ENCODE measurements around the gene RPS6KA5.
"Not testable (repeated sequence)": the region's sequence is repeated elsewhere in the genome, so short reads cannot be mapped to it uniquely, and the experiment has no call there.

Gene RPS6KA5

DNA sequence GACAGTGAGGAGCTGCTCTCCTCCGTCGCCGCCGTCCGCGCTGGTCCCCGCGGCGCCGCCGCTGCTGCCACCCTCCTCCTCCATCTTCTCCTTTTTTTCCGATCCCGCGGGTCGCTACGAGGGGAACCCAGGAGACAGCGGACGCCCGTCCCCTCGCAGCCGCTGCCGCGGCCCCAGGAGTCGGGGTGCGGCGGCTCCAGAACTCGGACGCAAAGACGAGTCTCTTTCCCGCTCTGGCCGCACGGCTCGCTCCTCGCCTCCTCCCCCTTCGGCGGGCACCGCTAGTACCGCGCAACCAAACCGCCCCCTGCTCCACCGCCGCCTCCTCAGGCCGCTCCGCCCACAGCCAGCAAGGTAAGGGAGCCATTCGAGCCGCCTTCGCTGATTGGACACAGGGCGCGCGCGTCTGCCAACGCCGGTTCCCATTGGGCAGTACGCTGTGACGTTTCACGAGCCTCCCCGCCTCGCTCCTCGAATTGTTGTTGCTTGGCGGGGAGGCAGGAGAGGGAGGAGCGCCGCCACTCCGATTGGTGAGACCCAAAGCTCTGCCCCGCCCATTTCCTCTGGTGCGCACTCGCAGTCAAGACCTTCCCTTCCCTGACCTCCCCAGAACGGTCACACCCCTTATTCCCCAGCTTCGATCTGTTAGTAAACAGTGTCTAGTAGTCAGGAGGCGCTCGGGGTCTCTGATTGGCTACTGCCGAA lies at the start of gene RPS6KA5:
Gene RPS6KA5, minus strand, starts transcription at position 291 of the 705 bp plus-strand sequence. Its CDS starts 207 bp downstream, at position 84.
- Mint-ChIP-seq H3K27me3 (no peaks in the 10 kb centered on the region), H3K4me3 (peak within 1 kb of the TSS; percentile 86 to 93), H3K27ac (peak within 1 kb of the TSS; percentile 85), H3K36me3 (peaks cover 0 to 6% of the 10 kb centered on the region in 2 donors), H3K4me1 (peaks cover 14 to 26% of the 10 kb centered on the region in 2 donors), H3K9me3 (peaks cover 5 to 6% of the 10 kb centered on the region in 2 donors)
- ATAC-seq (replicated peaks) (peak; percentile 86 to 87), DNase-seq (peak; percentile 100)

DNA sequence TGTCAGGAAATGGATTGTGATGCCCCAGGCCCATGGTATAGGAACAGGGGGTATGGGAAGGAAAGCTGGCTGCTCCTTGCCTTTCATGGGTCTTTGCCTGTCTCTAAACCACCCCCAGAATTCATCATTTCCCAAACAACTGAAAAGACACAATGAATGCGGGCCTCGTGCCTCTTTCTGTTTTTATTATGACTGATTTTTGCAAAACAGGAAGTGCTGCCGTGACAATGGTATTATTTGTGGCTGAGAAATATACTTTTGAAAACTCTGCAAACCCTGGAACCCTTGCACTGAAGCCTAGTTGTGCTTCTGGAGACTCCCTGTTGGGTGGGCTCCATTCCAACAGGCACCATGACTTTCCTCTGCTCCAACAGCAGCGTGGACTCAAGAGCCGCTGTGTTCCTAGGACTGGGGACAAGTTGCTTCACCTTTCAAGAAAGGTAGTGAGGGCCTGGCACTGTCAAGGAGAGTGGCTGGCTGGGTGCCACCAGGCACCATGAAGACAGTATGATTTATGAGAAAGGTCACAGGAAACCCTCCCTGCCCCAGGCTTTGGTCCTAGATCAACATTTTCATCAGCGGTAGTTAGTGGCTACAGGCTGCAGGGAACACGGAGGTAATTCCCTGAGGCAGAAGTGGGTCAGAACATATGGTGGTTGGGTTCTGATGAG lies 48.6 kb upstream of the RPS6KA5 start:
- Mint-ChIP-seq H3K4me3 (peak overlapping the region; percentile 46 to 47), H3K27ac (peak overlapping the region; percentile 92)
- DNase-seq, result peak; percentile 7

DNA sequence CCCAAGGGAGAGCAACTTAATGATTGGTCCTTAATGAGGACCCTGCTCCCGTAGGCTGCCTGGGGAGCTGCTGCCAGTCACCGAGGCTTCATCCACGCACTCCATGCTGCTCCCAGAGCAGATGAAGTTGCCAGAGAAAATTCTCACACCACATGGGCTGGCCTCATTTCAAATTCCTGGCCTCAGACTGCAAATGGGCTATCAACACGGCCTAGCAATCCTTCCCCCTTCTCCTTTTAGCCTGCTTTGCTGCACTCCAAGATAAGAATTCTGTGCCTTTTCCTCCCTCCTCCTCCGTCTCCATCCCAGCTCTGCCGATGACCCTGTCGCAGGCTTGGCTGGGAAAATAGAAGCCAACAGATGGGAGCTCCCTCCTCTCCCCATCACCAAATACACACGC lies 42.7 kb upstream of the RPS6KA5 start:
- no peak for ATAC-seq (replicated peaks)
- Mint-ChIP-seq H3K4me1 (peaks cover 6 to 8% of the 10 kb centered on the region in 2 donors), H3K27ac (no peak overlapping the region), H3K4me3 (no peak overlapping the region), H3K27me3 (no peaks in the 10 kb centered on the region), H3K9me3 (no peaks in the 10 kb centered on the region), H3K36me3 (no peaks in the 10 kb centered on the region)
- DNase-seq, result no peak

More for the DNA sequence above, 48.6 kb upstream of the RPS6KA5 start:
- Mint-ChIP-seq H3K9me3 (no peaks in the 10 kb centered on the region), H3K36me3 (no peaks in the 10 kb centered on the region), H3K4me1 (peaks cover 20 to 38% of the 10 kb centered on the region in 2 donors), H3K27me3 (no peaks in the 10 kb centered on the region)
- ATAC-seq (replicated peaks), result peak; percentile 28 to 32

DNA sequence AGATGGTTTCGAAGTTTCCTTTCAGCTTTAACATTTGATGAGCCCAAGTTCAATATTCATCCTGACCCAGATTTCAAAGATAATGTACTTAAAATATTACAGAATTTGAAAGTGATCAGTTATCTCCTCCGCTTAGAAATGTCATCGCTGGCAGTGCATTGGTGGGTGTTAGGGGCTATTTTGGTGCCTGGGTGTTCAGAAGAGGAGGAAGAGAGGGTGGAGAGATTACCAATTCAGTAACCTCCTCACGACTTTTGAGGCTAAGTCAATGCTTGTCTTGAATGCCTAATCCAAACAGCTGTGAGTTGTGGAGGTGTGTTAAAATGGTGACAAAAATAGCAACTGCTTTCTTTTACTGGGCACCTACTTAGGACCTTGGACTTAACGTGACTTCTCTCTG lies 39.7 kb upstream of the RPS6KA5 start:
- no peak overlapping the region for H3K27ac Mint-ChIP-seq

DNA sequence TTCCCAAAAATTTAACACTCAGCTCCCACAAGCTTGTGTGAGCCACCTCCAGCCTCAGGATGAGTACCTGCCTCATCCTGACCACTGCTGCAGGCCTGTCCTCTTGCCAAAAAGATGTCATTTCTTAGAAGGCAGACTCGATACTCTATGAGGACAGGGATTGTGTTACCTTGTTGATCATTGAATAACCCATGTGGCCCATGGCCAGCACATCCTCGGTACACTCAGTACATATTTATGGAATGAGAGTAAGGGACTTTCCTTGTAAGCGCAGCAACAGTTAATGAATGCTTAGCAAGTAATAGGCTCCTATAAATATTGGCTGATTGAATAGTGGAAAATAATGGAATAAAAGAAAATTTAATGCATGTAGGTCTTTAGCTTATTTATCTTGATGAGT lies 38.1 kb upstream of the RPS6KA5 start:
- H3K27me3 Mint-ChIP-seq, result no peaks in the 10 kb centered on the region
- DNase-seq (no peak), ATAC-seq (replicated peaks) (no peak)
- H3K36me3 Mint-ChIP-seq, result no peaks in the 10 kb centered on the region
- H3K4me3 Mint-ChIP-seq, result no peak overlapping the region
- H3K9me3 Mint-ChIP-seq, result no peaks in the 10 kb centered on the region
- H3K27ac Mint-ChIP-seq, result no peak overlapping the region
- peaks cover 0 to under 1% of the 10 kb centered on the region in 2 donors for H3K4me1 Mint-ChIP-seq

More for the DNA sequence above, 39.7 kb upstream of the RPS6KA5 start:
- no peaks in the 10 kb centered on the region for H3K27me3 Mint-ChIP-seq
- no peak overlapping the region for H3K4me3 Mint-ChIP-seq
- DNase-seq (no peak), ATAC-seq (replicated peaks) (no peak)
- H3K9me3 Mint-ChIP-seq, result no peaks in the 10 kb centered on the region
- no peaks in the 10 kb centered on the region for H3K36me3 Mint-ChIP-seq
- no peaks in the 10 kb centered on the region for H3K4me1 Mint-ChIP-seq

DNA sequence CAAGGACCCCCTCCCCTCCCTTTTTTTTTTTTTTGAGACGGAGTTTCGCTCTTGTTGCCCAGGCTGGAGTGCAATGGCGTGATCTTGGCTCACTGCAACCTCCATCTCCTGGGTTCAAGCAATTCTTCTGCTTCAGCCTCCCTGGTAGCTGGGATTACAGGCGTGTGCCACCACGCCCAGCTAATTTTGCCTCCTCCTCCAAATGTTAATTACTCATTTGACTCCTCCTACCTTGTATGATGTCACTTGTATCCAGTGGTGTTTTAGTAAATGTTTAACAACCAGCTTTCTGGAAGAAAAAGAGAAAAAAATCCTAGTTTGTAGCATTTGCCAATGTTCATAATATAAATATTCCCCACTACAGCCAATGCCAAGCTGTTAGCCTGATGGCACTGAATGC lies 37.2 kb upstream of the RPS6KA5 start:
- not testable (repeated sequence) for H3K9me3 Mint-ChIP-seq; H3K4me1 Mint-ChIP-seq; H3K4me3 Mint-ChIP-seq; H3K36me3 Mint-ChIP-seq; ATAC-seq (replicated peaks); DNase-seq; H3K27ac Mint-ChIP-seq; H3K27me3 Mint-ChIP-seq

DNA sequence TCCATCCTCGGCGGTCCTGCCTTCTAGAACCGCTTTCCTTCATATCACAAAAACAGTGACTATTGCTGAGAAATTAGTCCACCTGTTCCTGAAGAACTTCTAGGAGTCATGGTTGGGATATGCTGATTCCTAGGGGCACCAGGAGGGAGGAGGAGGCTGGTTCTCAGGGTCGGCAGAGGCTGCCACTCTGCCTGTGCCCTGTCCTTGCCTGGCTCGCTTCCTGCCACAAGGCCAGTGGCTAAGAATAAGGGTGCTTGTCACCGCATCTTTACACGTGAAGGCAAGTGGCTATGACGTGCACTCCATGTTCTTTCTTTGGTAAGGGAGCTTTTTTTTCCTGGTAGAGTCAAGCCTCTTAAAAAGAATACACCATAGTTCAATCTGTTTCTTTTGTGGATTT lies 34.7 kb upstream of the RPS6KA5 start:
- Mint-ChIP-seq H3K27me3 (no peaks in the 10 kb centered on the region), H3K36me3 (no peaks in the 10 kb centered on the region), H3K27ac (no peak overlapping the region), H3K9me3 (no peaks in the 10 kb centered on the region), H3K4me3 (no peak overlapping the region), H3K4me1 (peaks cover 4 to 7% of the 10 kb centered on the region in 2 donors)
- no peak for DNase-seq
- ATAC-seq (replicated peaks), result no peak

DNA sequence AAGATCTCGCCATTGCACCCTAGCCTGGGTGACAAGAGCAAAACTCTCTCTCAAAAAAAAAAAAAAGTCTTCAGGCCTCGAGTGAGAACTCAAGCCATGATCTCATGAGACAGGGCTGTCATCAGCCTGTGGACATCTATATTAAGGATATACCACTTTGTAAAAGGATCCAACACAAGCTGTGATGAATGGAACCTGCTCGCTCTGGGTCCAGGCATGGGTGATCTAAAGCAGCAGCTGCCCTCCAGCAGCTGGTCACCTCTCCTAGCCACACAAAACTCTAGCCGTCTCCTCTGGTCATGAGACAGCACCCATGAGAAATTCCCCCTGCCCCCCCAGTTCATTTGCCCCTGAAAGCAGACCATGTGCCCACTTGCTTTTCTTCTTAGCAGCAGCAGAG lies 34.3 kb upstream of the RPS6KA5 start:
- Mint-ChIP-seq H3K9me3 (no peaks in the 10 kb centered on the region), H3K4me1 (peaks cover 4 to 9% of the 10 kb centered on the region in 2 donors), H3K36me3 (no peaks in the 10 kb centered on the region), H3K4me3 (no peak overlapping the region), H3K27ac (no peak overlapping the region), H3K27me3 (no peaks in the 10 kb centered on the region)
- no peak for DNase-seq
- no peak for ATAC-seq (replicated peaks)

DNA sequence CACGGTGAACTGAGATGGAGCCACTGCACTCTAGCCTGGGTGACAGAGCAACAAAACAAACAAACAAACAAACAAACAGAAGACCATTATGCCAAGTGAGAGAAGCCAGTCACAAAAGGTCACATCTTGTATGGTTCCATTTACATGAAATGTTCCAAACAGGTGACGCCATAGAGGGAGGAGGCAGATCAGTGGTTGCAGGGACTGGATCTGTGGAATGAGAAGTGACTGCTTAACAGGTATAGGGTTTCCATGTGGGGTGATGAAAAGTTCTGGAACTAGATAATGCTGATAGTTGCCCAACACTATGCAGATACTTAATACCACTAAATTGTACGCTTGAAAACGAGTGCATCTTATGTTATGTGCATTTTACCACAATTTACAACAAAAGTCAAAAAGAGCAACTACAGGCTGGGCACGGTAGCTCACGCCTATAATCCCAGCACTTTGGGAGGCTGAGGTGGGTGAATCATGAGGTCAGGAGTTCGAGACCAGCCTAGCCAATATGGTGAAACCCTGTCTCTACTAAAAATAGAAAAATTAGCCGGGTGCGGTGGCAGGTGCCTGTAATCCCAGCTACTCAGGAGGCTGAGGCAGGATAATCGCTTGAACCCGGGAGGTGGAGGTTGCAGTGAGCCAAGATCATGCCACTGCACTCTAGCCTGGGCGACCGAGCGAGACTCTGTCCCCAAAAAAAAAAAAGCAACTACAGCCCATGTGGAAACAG lies 33.5 kb upstream of the RPS6KA5 start:
- H3K4me3 Mint-ChIP-seq; H3K36me3 Mint-ChIP-seq; DNase-seq; ATAC-seq (replicated peaks); H3K9me3 Mint-ChIP-seq; H3K27ac Mint-ChIP-seq; H3K4me1 Mint-ChIP-seq; H3K27me3 Mint-ChIP-seq: not testable (repeated sequence)

DNA sequence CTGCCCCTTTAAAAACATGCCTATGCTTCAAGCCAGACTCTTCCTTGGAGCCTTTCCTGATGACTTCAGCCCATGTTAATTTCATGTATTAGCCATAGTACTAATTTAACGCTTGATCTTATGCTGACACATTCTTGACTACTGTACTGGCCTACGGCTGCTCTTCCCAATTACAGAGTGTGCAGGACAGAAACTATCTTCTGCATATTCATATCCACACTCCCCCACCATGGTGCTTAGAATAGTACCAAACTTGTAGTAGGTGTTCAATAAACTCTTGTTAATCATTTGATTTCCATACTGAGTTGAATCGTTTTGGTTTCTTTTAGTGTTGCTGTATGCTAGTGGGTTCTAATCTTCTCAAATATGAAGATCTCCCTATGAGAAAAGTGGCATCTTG lies 31.6 kb upstream of the RPS6KA5 start:
- H3K27me3 Mint-ChIP-seq, result no peaks in the 10 kb centered on the region
- H3K4me1 Mint-ChIP-seq, result peaks cover 8 to 13% of the 10 kb centered on the region in 2 donors
- H3K27ac Mint-ChIP-seq, result no peak overlapping the region
- no peak for DNase-seq
- no peak for ATAC-seq (replicated peaks)
- no peak overlapping the region for H3K4me3 Mint-ChIP-seq
- H3K9me3 Mint-ChIP-seq, result no peaks in the 10 kb centered on the region
- H3K36me3 Mint-ChIP-seq, result peaks cover 0 to 3% of the 10 kb centered on the region in 2 donors

DNA sequence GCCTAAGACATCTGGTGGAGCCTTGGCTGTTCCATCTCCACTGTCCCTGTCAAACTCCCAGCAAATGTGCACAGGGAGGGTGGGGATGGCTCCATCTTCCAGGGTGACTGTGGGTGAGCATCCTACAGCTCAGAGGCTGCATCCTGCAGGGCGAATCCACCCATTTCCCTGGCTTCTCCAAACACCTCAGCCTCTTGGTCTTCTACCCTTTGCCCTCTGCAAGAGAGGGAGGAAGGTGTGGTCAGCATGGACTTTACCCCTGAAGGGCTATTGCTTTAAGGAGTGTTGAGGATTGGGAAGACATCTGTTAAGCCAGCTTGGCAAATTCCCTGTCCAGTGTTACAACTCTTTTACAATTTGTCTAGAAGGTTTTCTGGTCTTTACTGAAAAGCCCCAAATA lies 30.3 kb upstream of the RPS6KA5 start:
- ATAC-seq (replicated peaks) (no peak), DNase-seq (no peak)
- Mint-ChIP-seq H3K9me3 (no peaks in the 10 kb centered on the region), H3K36me3 (peaks cover 0 to 3% of the 10 kb centered on the region in 2 donors), H3K27me3 (no peaks in the 10 kb centered on the region), H3K4me3 (no peak overlapping the region), H3K4me1 (peaks cover 9 to 17% of the 10 kb centered on the region in 2 donors), H3K27ac (no peak overlapping the region)

DNA sequence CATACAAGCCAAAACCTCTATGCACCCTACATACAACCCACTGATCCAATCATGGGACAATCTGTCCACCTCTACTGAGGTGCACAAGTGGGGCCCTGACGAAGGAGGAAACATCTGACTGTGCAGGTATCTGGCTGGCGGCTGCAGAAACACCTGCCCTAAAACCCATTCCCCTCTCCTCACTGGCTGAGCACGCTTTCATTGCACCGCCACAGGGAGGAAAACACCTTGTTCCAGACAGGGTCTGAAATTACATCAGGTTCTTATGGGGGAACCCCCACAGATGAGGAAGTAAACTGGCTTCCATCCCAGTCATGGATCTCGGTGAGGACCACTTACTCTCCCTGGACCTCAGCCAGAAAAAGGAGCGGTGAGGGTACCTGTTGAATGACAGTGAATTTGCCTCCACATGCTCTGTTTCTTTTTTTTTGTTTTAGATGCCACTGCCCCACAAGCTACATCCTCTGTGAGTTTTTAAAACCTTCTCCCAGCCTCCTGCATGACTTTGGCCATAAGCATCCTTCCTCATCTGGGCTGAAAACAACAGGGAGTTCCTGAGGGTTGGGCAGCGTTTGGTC lies 29.6 kb upstream of the RPS6KA5 start:
- H3K27me3 Mint-ChIP-seq, result no peaks in the 10 kb centered on the region
- H3K36me3 Mint-ChIP-seq, result peaks cover 0 to 3% of the 10 kb centered on the region in 2 donors
- H3K4me3 Mint-ChIP-seq, result no peak overlapping the region
- H3K27ac Mint-ChIP-seq, result no peak overlapping the region
- H3K4me1 Mint-ChIP-seq, result peaks cover 9 to 17% of the 10 kb centered on the region in 2 donors
- ATAC-seq (replicated peaks) (peak; percentile 46), DNase-seq (no peak)
- H3K9me3 Mint-ChIP-seq, result no peaks in the 10 kb centered on the region

DNA sequence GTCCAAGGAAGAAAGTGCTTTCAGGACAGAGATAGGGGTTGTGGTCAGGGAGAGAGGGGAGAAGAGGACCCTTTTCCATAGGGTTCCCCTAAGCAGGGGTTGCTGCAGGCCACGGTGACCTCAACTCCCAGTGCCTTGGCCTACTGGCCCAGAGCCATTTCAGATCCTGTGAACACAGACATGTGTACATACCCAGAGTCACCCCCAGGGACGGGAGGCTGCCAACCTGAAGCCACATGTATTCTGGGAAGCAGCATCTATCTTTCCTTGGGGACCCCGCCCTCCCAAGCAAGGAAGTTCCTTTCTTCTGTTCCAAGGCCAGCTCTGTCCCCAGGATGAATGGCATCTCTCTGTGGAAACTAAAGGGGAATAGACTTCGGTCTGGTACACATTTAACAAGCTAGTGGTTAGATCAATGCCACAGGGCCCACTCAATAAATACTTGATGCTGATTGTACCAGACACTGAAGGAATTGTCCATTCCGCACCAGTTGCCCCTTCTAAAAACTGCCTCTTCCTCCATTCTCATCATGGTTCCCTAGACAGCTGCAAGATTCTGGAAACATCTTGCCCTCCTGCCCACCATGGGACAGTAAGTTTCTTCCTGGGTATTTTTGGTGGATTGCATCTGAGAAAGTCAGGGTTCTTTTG lies 28.3 kb upstream of the RPS6KA5 start:
- Mint-ChIP-seq H3K36me3 (peaks cover 0 to 3% of the 10 kb centered on the region in 2 donors), H3K4me3 (no peak overlapping the region), H3K9me3 (no peaks in the 10 kb centered on the region), H3K27me3 (no peaks in the 10 kb centered on the region), H3K4me1 (peaks cover 9 to 17% of the 10 kb centered on the region in 2 donors), H3K27ac (no peak overlapping the region)
- ATAC-seq (replicated peaks) (no peak), DNase-seq (no peak)

DNA sequence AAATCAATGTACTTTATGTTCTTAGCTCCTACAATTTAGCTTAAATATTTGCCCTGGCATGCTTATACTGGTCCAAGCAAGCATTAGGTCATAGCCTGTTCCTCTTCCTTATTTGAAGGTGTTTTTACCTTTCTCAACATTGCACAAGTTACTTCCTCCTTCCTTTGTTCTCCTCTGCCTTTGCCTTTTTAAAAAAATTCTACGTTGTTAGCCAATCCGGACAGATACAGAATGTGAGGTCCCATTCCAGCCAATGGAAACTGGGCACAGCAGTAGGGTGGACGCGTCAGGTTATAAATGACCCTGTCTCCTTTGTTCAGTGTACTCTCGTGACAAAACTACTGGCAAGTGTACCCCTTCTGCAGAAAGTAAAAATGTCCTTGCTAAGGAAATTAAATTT lies 27.0 kb upstream of the RPS6KA5 start:
- H3K4me3 Mint-ChIP-seq; DNase-seq; ATAC-seq (replicated peaks); H3K36me3 Mint-ChIP-seq; H3K9me3 Mint-ChIP-seq; H3K27ac Mint-ChIP-seq; H3K27me3 Mint-ChIP-seq: not testable (repeated sequence)
- peaks cover 7 to 17% of the 10 kb centered on the region in 2 donors for H3K4me1 Mint-ChIP-seq
